MM.1S (cell line): Measurements from ENCODE around the gene FAM236A.
"Not testable (repeated sequence)": the region's sequence is repeated elsewhere in the genome, so short reads cannot be mapped to it uniquely, and the experiment has no call there.

ENCODE experiments used
- EZH2 ChIP-seq: fragments of 300-600 bp; sonication (generic); optimal IDR thresholded peaks from 2 replicates; pipeline ENCODE3; 2017; ENCODE audit warnings: low read depth, mild to moderate bottlenecking, antibody characterized with exemption, low read length, mixed read lengths
- EZH2phosphoT487 ChIP-seq: fragments of 300-600 bp; sonication (generic); IDR thresholded peaks from 2 replicates; pipeline ENCODE4 v1.6.1; 2018; ENCODE audit warnings: antibody characterized with exemption, low read length
- TF ChIP-seq, protein P1 (sequence below): fragments of 300-600 bp; sonication (generic); IDR thresholded peaks from 2 replicates; pipeline ENCODE4 v1.5.1; 2016; ENCODE audit warnings: antibody characterized with exemption, low read length, mixed read lengths

DNA sequence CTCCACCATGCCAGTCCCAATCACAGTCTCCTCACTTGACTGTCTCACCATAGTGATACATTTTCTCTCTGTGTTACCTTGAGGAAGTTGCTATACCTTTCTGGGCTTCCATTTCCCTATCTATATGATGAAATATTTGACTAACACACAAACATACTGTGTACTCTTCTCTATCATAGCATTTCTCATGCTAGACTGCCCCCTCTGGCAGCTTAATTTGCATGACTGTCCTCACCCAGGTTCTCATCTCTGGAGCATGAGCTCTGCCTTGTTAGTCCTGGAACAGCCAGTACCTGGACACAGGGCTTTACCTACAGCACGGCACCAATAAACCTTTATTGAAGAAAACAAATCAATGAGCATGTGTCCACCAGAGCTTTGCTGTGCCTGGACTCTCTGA, 5.7 kb upstream of the FAM236A start:
- TF ChIP-seq, protein P1, sequence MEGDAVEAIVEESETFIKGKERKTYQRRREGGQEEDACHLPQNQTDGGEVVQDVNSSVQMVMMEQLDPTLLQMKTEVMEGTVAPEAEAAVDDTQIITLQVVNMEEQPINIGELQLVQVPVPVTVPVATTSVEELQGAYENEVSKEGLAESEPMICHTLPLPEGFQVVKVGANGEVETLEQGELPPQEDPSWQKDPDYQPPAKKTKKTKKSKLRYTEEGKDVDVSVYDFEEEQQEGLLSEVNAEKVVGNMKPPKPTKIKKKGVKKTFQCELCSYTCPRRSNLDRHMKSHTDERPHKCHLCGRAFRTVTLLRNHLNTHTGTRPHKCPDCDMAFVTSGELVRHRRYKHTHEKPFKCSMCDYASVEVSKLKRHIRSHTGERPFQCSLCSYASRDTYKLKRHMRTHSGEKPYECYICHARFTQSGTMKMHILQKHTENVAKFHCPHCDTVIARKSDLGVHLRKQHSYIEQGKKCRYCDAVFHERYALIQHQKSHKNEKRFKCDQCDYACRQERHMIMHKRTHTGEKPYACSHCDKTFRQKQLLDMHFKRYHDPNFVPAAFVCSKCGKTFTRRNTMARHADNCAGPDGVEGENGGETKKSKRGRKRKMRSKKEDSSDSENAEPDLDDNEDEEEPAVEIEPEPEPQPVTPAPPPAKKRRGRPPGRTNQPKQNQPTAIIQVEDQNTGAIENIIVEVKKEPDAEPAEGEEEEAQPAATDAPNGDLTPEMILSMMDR: not testable (repeated sequence)
- not testable (repeated sequence) for TF ChIP-seq EZH2phosphoT487, EZH2
